Stimulated activated naive CD8-positive, alpha-beta T cell treated with anti-CD3 and anti-CD28 coated beads, Interleukin-15, Interleukin-2, amounts not matched to agents 100 ng/mL and 50 ng/mL, for 24 hours (primary cell): ENCODE results near the gene HS3ST3B1.

Experiments used
- H3K27ac Mint-ChIP-seq: one replicate; pipeline ENCODE4 v1.8.0; 2021; ENCODE audit warnings: mild to moderate bottlenecking, mixed read lengths
- H3K27me3 Mint-ChIP-seq: one replicate; pipeline ENCODE4 v1.8.0; 2021; ENCODE audit warnings: mixed read lengths
- H3K36me3 Mint-ChIP-seq: one replicate; pipeline ENCODE4 v1.8.0; 2021; ENCODE audit warnings: low read depth, mixed read lengths
- H3K4me1 Mint-ChIP-seq: one replicate; pipeline ENCODE4 v1.8.0; 2021; ENCODE audit warnings: low read depth, mixed read lengths
- H3K4me3 Mint-ChIP-seq: one replicate; pipeline ENCODE4 v1.8.0; 2021; ENCODE audit warnings: mild to moderate bottlenecking, mixed read lengths
- H3K9me3 Mint-ChIP-seq: one replicate; pipeline ENCODE4 v1.8.0; 2021; ENCODE audit warnings: mixed read lengths

HS3ST3B1 gene

DNA sequence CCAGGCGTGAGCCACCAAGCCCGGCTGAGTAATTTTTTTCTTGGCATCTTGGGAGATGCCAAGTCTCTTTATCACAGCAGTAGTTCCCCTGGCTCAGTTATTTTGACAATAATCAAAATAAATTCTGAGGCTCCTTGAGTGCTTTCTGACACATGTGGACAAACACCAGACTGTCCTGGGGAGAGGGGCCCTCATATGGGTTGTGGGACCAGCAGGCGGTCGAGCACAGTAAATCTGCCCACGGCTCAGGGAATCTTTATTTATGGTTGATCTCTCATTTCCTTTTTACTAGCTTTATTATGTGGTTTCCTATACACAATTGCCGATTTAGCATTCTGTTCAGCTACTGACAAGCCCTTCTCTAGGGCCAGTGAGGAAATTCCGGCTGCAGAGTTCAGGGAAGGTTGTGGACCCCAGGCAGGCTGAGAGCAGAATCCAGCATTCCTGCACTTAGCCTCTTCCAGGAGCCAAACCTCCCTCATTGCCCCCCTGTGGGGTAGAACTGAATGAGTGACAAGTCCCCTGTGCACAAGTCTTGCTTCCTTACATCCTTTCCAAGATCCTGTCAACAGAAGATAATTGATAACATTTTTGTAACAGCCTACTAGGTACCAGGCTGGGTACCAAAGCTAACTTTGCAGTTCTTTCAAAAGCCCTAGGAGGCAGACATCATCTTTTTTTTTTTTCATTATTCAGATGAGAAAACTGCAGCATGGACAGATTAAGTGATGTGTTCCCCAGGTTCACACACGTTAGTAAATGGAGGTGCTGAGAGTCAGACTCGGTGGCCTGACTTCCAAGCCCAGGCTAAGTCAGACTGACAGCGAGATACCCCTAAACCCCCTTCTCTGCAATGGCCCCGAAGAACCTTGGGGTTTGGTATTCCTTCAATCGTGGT lies 40.2 kb downstream of the HS3ST3B1 start:
- Mint-ChIP-seq H3K4me3 (no peak overlapping the region), H3K27ac (no peak overlapping the region), H3K4me1 (peaks cover 51% of the 10 kb centered on the region)

DNA sequence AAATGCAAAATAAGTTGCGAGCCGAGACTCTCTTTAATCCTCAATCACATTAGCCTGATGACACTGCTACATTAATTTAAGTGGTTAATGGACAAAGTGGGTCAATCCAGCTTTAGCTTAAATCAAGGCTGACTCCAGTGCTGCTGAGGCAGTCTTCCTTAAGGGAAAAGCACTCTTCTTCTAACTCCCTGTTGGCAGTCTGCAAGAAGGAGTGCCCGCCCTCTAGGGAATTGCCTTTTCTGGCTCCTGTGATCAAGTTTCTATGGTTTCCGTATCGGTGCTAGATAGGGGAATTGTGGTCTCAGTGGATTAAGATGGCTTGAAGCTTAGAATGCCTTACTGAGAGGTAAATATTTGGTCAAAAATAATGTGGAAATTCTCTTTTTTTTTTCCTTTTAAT lies 41.0 kb downstream of the HS3ST3B1 start:
- Mint-ChIP-seq H3K9me3 (no peaks in the 10 kb centered on the region), H3K4me3 (no peak overlapping the region), H3K36me3 (peaks cover 29% of the 10 kb centered on the region), H3K4me1 (peaks cover 44% of the 10 kb centered on the region), H3K27ac (no peak overlapping the region), H3K27me3 (no peaks in the 10 kb centered on the region)

More for the DNA sequence above, 40.2 kb downstream of the HS3ST3B1 start:
- Mint-ChIP-seq H3K36me3 (peaks cover 25% of the 10 kb centered on the region), H3K9me3 (no peaks in the 10 kb centered on the region), H3K27me3 (no peaks in the 10 kb centered on the region)

DNA sequence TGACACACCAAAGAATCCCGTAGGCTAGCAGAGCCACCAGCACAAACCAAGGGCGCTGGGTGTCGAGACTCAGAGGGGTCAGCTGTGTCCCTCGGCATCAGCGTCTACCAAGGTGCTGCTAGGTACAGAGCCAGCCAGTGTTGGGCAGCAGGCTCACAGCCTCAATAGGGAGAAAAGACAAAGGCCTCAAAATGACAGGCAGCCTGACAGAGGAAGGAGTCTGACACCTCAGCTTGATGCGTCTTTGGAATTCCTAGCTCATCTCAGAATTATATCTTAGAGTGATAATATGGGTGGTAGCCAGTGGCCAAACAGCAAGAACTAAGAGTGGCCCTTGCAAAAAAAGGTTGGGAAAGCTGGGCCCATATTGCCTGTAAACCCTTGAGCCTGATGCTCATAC lies 45.9 kb downstream of the HS3ST3B1 start:
- no peaks in the 10 kb centered on the region for H3K27me3 Mint-ChIP-seq
- H3K4me1 Mint-ChIP-seq = peaks cover 17% of the 10 kb centered on the region
- no peaks in the 10 kb centered on the region for H3K9me3 Mint-ChIP-seq
- no peak overlapping the region for H3K4me3 Mint-ChIP-seq
- H3K27ac Mint-ChIP-seq = no peak overlapping the region
- peaks cover 42% of the 10 kb centered on the region for H3K36me3 Mint-ChIP-seq

DNA sequence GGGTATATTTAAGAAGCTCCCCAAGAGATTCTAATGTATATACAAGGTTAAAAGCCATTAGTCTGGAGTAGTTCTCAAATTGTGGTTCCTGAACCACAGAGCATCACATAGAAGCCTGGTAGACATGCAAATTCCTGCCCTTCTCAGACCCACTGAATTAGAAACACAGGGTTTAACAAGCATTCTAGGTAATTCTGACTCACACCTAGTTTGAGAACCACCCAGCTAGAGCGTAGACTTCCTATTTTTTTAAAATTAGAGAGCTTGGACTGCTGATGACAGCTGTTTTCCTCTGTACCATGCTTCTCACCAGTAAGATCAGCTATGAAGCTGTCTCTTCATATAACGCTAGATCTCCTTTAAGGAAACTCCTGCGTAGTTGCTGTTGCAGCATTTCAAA lies 50.6 kb downstream of the HS3ST3B1 start:
- Mint-ChIP-seq H3K27ac (peak overlapping the region; percentile 15), H3K4me1 (peaks cover 24% of the 10 kb centered on the region), H3K4me3 (no peak overlapping the region), H3K9me3 (no peaks in the 10 kb centered on the region), H3K36me3 (peaks cover 22% of the 10 kb centered on the region), H3K27me3 (no peaks in the 10 kb centered on the region)

DNA sequence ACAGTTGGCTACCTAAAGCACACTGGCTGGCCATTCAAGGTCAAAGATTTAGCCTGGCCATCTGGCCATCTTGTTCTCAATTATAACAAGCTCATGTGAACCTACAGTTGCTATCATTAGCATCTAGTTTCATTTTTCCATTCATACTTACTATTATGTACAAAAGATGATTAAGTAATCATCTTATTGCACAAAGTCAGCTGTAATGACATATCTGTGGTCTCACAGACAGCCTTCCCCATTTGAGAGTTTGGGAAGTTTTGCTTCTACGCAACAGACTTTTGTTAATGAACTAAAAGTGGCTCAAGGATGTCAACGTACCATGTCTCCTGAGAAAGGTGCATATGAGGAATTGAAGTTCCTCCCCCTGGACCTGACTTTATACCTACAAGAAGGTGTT lies 51.3 kb downstream of the HS3ST3B1 start:
- Mint-ChIP-seq H3K4me3 (no peak overlapping the region), H3K36me3 (peaks cover 19% of the 10 kb centered on the region), H3K9me3 (no peaks in the 10 kb centered on the region), H3K27ac (peak overlapping the region; percentile 54), H3K27me3 (no peaks in the 10 kb centered on the region), H3K4me1 (peaks cover 24% of the 10 kb centered on the region)

DNA sequence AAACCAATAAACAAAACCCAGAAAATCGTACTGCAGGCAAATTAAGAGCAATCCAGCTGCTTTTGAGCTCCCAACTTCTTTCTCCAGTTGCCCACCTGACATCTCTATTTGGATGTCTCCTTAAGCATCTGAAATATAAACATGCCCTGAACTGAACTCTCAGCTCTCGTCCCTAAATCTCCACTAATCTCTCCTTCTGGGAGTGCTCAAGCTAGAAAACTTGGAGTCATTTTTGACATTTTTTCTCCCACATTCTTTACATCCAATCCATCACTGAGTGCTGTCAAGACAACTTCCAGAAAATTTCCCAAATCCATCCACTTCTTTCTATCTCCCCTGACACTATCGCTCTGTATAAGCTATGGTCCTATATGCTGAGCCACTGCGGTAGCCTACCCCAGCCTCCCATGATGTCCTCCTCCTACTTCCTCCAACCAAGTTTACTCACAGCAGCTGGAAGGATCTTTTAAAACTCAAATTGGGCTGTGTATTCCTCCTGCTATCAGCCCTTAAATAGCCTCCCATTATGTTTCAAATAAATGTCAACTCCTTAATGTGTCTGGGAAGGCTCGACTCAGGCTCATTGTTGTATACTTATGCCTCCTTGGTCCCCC lies 53.1 kb downstream of the HS3ST3B1 start:
- peaks cover 18% of the 10 kb centered on the region for H3K4me1 Mint-ChIP-seq
- H3K27ac Mint-ChIP-seq = no peak overlapping the region
- no peaks in the 10 kb centered on the region for H3K9me3 Mint-ChIP-seq
- H3K27me3 Mint-ChIP-seq = no peaks in the 10 kb centered on the region
- H3K36me3 Mint-ChIP-seq = peaks cover 10% of the 10 kb centered on the region
- no peak overlapping the region for H3K4me3 Mint-ChIP-seq

DNA sequence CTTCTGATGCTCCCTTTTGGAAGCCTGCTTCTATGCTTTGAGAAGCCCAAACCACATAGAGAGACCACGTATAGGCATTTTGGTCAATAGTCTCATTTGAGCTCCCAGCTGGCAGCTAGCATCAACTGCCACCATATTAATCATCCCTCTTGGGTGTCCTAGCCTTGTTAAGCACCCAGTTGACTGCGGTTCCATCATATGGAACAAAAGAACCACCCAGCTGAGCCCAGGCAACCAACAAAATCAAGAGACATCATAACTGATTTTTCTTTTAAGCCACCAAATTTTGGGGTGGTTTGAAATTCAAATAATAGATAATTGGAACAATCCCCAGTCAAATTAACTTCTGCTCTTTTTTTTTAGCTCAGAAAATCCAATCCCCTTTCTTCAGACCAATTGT lies 53.9 kb downstream of the HS3ST3B1 start:
- Mint-ChIP-seq H3K9me3 (no peaks in the 10 kb centered on the region), H3K27ac (no peak overlapping the region), H3K27me3 (no peaks in the 10 kb centered on the region), H3K36me3 (peaks cover 5% of the 10 kb centered on the region), H3K4me1 (peaks cover 27% of the 10 kb centered on the region), H3K4me3 (no peak overlapping the region)

DNA sequence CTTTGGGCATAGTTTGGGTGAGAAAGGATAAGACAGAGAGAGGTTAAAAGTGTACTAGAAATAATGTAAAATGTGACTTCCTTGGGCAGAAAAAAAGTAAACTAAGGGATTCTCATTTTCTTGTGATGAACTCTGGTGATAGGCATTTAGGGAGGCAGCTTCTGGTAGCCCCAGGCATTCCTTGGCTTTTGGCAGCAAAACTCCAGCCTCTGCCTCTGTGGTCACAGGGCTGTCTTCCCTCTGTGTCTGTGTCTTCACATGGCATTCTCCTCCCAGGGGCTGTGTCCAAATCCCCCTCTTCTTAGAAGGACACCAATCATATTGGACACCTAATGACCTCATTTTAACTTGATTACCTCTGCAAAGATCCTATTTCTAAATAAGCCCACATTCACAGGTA lies 54.7 kb downstream of the HS3ST3B1 start:
- Mint-ChIP-seq H3K27me3 (no peaks in the 10 kb centered on the region), H3K4me3 (no peak overlapping the region), H3K36me3 (no peaks in the 10 kb centered on the region), H3K27ac (no peak overlapping the region), H3K4me1 (peaks cover 32% of the 10 kb centered on the region), H3K9me3 (no peaks in the 10 kb centered on the region)

DNA sequence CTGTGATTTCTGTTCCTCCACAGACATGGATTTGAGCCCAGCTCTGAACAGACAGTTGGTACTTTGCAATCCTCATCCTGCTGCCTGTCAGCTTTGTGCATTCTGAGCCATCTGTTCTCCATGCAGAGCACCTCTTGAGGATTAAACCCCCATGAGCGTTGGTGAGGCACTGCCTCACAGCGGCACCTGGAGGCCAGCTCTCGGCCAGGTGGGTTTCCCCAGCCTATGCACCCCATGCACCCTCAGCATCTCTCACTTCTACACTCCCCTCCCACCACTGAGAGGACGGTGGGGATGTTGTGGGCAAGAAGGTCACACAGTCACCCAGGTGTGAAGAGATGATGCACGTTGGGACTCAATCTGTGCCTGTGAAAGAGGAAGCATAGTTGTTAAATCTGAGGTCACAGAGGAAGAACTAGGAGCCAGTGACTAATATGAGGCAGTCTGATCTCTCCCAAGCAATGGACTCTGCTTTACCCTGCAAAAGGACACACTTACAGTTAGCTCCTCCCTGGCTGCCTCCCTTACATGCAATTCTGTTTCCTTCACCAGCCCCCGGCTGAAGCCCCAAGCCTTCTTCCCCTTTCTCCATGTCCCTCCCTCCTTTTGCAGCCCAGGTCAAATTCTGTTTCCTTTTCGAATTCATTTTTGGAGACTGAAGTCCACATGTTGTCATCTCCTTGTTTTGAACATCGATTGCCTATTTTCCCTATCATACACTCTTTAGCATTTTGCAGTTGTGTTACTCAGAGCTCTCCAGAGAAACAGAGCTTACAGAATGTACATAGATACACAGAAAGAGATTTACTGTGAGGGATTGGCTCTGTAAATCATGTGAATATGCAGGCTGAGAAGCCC lies 58.5 kb downstream of the HS3ST3B1 start:
- no peaks in the 10 kb centered on the region for H3K9me3 Mint-ChIP-seq
- H3K36me3 Mint-ChIP-seq = no peaks in the 10 kb centered on the region
- H3K4me1 Mint-ChIP-seq = peaks cover 25% of the 10 kb centered on the region
- no peaks in the 10 kb centered on the region for H3K27me3 Mint-ChIP-seq
- peak overlapping the region; percentile 21 for H3K4me3 Mint-ChIP-seq
- peak overlapping the region; percentile 9 for H3K27ac Mint-ChIP-seq

DNA sequence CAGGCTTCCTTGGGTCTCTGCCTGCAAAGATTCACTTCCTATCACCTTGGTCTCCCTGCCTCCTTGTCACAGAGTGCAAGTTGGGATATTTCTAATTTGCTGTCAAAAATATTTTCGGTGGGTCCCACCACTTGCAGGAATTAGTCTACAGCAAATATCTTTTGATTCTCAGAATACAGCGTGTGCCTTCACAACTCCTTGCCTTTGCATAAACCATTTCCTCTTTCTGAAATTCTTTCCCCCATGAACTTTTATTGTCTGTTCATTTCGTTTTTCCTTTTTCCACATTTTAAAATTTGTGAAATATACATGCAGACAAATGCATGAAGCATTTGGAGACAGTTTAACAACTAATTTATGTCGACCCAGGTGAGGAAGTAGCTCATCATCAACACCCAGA lies 60.0 kb downstream of the HS3ST3B1 start:
- no peaks in the 10 kb centered on the region for H3K36me3 Mint-ChIP-seq
- no peaks in the 10 kb centered on the region for H3K27me3 Mint-ChIP-seq
- no peak overlapping the region for H3K27ac Mint-ChIP-seq
- H3K4me1 Mint-ChIP-seq = peaks cover 25% of the 10 kb centered on the region
- H3K4me3 Mint-ChIP-seq = no peak overlapping the region
- H3K9me3 Mint-ChIP-seq = no peaks in the 10 kb centered on the region

DNA sequence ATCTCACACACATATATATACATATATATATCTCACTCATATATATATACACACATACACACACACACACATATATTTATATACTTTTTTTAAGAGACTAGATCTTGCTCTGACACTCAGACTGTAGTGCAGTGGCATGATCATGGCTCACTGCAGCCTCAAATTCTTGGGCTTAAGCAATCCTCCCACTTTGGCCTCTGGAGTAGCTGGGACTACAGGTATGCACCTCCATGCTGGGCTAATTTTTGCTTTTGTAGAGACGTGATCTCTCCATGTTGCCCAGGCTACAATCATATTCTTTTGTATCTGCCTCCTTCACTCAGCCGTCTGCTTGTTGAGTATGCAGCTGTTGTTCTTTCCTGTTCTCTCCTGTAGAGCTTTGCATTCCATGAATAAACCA lies 60.6 kb downstream of the HS3ST3B1 start:
- Mint-ChIP-seq H3K27ac (no peak overlapping the region), H3K4me1 (peaks cover 25% of the 10 kb centered on the region), H3K27me3 (no peaks in the 10 kb centered on the region), H3K4me3 (no peak overlapping the region), H3K36me3 (no peaks in the 10 kb centered on the region), H3K9me3 (no peaks in the 10 kb centered on the region)

DNA sequence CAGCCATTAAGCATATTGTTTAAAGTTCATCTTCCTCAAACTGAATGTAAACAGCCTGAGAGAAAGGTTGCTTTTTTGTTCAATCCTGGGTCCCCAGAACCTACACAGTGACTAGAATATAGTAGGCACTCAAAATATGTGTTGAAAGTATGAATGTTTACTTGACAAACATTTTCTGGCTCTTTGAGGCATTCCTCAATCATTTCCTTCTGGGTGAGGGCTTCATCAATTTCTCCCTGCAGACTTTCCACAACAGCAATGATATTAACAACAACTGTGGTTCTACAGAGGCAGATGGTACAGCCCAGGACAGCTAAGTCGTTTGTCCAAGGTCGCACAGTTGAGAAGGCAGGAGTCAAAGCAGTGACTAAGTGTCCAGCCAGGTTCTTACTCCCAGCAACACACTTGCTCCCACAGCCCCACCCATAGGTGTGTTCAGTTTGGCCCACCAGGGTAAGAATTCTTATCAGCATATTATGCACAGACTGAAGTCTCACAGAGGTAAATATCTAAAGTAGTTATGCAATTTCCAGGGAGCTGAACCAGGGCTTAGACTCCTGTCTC lies 61.1 kb downstream of the HS3ST3B1 start:
- Mint-ChIP-seq H3K27ac (no peak overlapping the region), H3K4me3 (no peak overlapping the region), H3K36me3 (no peaks in the 10 kb centered on the region), H3K4me1 (peaks cover 25% of the 10 kb centered on the region), H3K27me3 (no peaks in the 10 kb centered on the region), H3K9me3 (peaks cover 4% of the 10 kb centered on the region)

DNA sequence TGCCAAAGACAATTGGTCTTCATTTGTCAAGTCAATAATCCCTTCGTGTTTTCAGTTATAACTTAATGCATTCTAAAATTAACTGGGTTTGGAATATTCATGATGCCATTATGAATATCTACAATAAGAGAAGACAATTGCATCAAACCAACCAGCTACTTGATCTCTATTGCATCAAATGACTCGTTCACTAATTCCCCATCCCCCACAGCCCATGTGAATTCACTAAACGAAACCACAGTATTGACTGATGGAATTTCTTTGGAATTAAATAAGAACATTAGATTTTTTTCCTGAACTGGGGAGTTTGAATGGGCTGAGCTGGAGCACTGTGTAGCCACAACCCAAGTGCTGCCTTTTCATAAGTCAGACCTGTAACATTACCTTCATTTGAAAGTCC lies 65.3 kb downstream of the HS3ST3B1 start:
- H3K4me3 Mint-ChIP-seq = no peak overlapping the region

DNA sequence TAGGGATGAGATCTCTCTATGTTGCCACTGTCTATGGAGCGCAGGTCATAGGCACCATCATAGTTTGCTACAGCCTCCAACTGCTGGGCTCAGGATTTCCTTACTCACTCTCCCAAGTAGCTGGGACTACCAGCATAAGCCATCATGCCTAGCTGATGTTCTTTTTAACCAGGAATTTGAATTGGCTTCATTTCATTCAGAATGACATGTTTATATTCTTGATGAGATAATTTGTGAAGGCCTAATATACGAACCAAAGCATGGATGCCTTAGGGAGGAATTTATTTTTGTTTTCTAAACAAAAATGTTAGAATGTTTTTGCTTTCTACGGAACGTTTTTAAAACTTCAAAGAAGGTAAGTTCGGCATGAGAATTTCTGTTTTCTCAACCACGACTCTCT lies 71.6 kb downstream of the HS3ST3B1 start:
- H3K4me1 Mint-ChIP-seq = no peaks in the 10 kb centered on the region
- H3K36me3 Mint-ChIP-seq = no peaks in the 10 kb centered on the region
- H3K27ac Mint-ChIP-seq = no peak overlapping the region
- peaks cover 3% of the 10 kb centered on the region for H3K27me3 Mint-ChIP-seq
- no peak overlapping the region for H3K4me3 Mint-ChIP-seq
- H3K9me3 Mint-ChIP-seq = no peaks in the 10 kb centered on the region

More for the DNA sequence above, 65.3 kb downstream of the HS3ST3B1 start:
- Mint-ChIP-seq H3K27me3 (no peaks in the 10 kb centered on the region), H3K4me1 (peaks cover under 1% of the 10 kb centered on the region), H3K36me3 (no peaks in the 10 kb centered on the region), H3K27ac (no peak overlapping the region), H3K9me3 (peaks cover 8% of the 10 kb centered on the region)
